H9 (cell line): ENCODE results near the gene DNAJC15. TPM values are rescaled to one million over a fixed set of nuclear protein-coding genes. Genes with fewer than 3 reads are reported as not detected.

ENCODE experiments used
- DNase-seq: peaks from one replicate; pipeline ENCODE4 v3.0.0-alpha.2; 2017
- H2AFZ ChIP-seq: one replicate; pipeline ENCODE4 v1.6.1; 2013; ENCODE audit warnings: mild to moderate bottlenecking, low read length, control low read depth, moderate library complexity
- H2AK5ac ChIP-seq: 2 replicates; pipeline ENCODE4 v1.6.1; 2013; ENCODE audit warnings: low read length, control low read depth, mixed read lengths; ENCODE audit not compliant: insufficient read length
- H2BK120ac ChIP-seq: one replicate; pipeline ENCODE4 v1.6.1; 2013; ENCODE audit warnings: low read depth, mild to moderate bottlenecking, low read length, control low read depth, inconsistent platforms; ENCODE audit not compliant: poor library complexity, severe bottlenecking
- H2BK12ac ChIP-seq: 2 replicates; pipeline ENCODE4 v1.6.1; 2013; ENCODE audit warnings: low read length, control low read depth, mixed read lengths, low read depth; ENCODE audit not compliant: insufficient read length
- H2BK15ac ChIP-seq: 2 replicates; pipeline ENCODE4 v1.6.1; 2013; ENCODE audit warnings: low read depth, low read length, control low read depth
- H2BK20ac ChIP-seq: one replicate; pipeline ENCODE4 v1.6.1; 2013; ENCODE audit warnings: low read depth, mild to moderate bottlenecking, low read length, control low read depth, inconsistent platforms; ENCODE audit not compliant: poor library complexity, severe bottlenecking
- H2BK5ac ChIP-seq: 2 replicates; pipeline ENCODE4 v1.6.1; 2013; ENCODE audit warnings: low read length, control low read depth, mixed read lengths; ENCODE audit not compliant: insufficient read length
- H3K14ac ChIP-seq: 2 replicates; pipeline ENCODE4 v1.6.1; 2013; ENCODE audit warnings: low read length, control low read depth; ENCODE audit not compliant: insufficient read depth
- H3K18ac ChIP-seq: 2 replicates; pipeline ENCODE4 v1.6.1; 2013; ENCODE audit warnings: low read depth, mild to moderate bottlenecking, mixed read lengths, low read length, control low read depth; ENCODE audit not compliant: insufficient read length
- H3K23ac ChIP-seq: 2 replicates; pipeline ENCODE4 v1.6.1; 2013; ENCODE audit warnings: low read length, control low read depth, mixed read lengths, low read depth; ENCODE audit not compliant: insufficient read length
- H3K23me2 ChIP-seq: 2 replicates; pipeline ENCODE4 v1.6.1; 2013; ENCODE audit warnings: low read depth, mild to moderate bottlenecking, mixed read lengths, low read length, control low read depth; ENCODE audit not compliant: insufficient read length, poor library complexity, severe bottlenecking
- H3K27ac ChIP-seq: 2 replicates; pipeline ENCODE4 v1.5.1; 2013; ENCODE audit warnings: low read length, control low read depth, mixed read lengths, low read depth; ENCODE audit not compliant: insufficient read length
- H3K27me3 ChIP-seq: 2 replicates; pipeline ENCODE4 v1.6.1; 2013; ENCODE audit warnings: low read length, control low read depth, inconsistent platforms; ENCODE audit not compliant: insufficient read depth
- H3K4ac ChIP-seq: 2 replicates; pipeline ENCODE4 v1.6.1; 2013; ENCODE audit warnings: low read depth, mild to moderate bottlenecking, control low read depth, inconsistent platforms, low read length, moderate library complexity
- H3K4me1 ChIP-seq: 2 replicates; pipeline ENCODE4 v1.6.1; 2013; ENCODE audit warnings: low read length, control low read depth, inconsistent platforms; ENCODE audit not compliant: insufficient read depth
- H3K4me2 ChIP-seq: 2 replicates; pipeline ENCODE4 v1.6.1; 2013; ENCODE audit warnings: low read length, control low read depth, mixed read lengths; ENCODE audit not compliant: insufficient read length, insufficient read depth
- H3K56ac ChIP-seq: 2 replicates; pipeline ENCODE4 v1.6.1; 2013; ENCODE audit warnings: low read depth, mild to moderate bottlenecking, mixed read lengths, low read length, control low read depth; ENCODE audit not compliant: insufficient read length
- H3K79me1 ChIP-seq: 2 replicates; pipeline ENCODE4 v1.6.1; 2013; ENCODE audit warnings: low read depth, mild to moderate bottlenecking, moderate library complexity, low read length, control low read depth, inconsistent platforms; ENCODE audit not compliant: insufficient read depth, poor library complexity, severe bottlenecking
- H3K79me2 ChIP-seq: 2 replicates; pipeline ENCODE4 v1.6.1; 2013; ENCODE audit warnings: low read length, control low read depth, inconsistent platforms; ENCODE audit not compliant: insufficient read depth
- H3K9ac ChIP-seq: 2 replicates; pipeline ENCODE4 v1.6.1; 2013; ENCODE audit warnings: low read length, control low read depth, mixed read lengths; ENCODE audit not compliant: insufficient read length; ENCODE audit errors: extremely low read depth
- H3K9me3 ChIP-seq: one replicate; pipeline ENCODE4 v1.6.1; 2013; ENCODE audit warnings: low read depth, low read length, inconsistent platforms; ENCODE audit not compliant: control insufficient read depth
- H3T11ph ChIP-seq: one replicate; pipeline ENCODE4 v1.6.1; 2013; ENCODE audit warnings: mild to moderate bottlenecking, low read length, control low read depth, inconsistent platforms
- H4K20me1 ChIP-seq: one replicate; pipeline ENCODE4 v1.6.1; 2013; ENCODE audit not compliant: control insufficient read depth, insufficient read length, insufficient read depth
- H4K5ac ChIP-seq: 2 replicates; pipeline ENCODE4 v1.6.1; 2013; ENCODE audit warnings: low read depth, mild to moderate bottlenecking, mixed read lengths, low read length, control low read depth; ENCODE audit not compliant: insufficient read length
- H4K8ac ChIP-seq: replicated peaks from 2 replicates; pipeline ENCODE4 v1.6.1; 2013; ENCODE audit warnings: low read length, control low read depth, mixed read lengths, low read depth; ENCODE audit not compliant: insufficient read length
- H4K91ac ChIP-seq: 2 replicates; pipeline ENCODE4 v1.6.1; 2013; ENCODE audit warnings: low read depth, mild to moderate bottlenecking, moderate library complexity, mixed read lengths, low read length, control low read depth; ENCODE audit not compliant: insufficient read length
- H3K27ac Mint-ChIP-seq, 3 experiments: 2 replicates in 2 of 3; 3 replicates in 1 of 3; pipeline ENCODE4 v1.8.0; 2020 to 2021; ENCODE audit warnings: mixed read lengths in 3 of 3, mild to moderate bottlenecking in 1 of 3, moderate library complexity in 1 of 3
- H3K27me3 Mint-ChIP-seq: 2 replicates; pipeline ENCODE4 v1.8.0; 2021; ENCODE audit warnings: low read depth, mild to moderate bottlenecking, moderate library complexity, mixed read lengths
- H3K36me3 Mint-ChIP-seq, 3 experiments: 2 replicates in 2 of 3; 3 replicates in 1 of 3; pipeline ENCODE4 v1.8.0; 2020 to 2021; ENCODE audit warnings: low read depth in 3 of 3, mixed read lengths in 3 of 3; ENCODE audit not compliant: insufficient read depth in 1 of 3
- H3K4me1 Mint-ChIP-seq, 2 experiments: 2 replicates each; pipeline ENCODE4 v1.8.0; 2020; ENCODE audit warnings: mixed read lengths in 2 of 2
- H3K4me3 Mint-ChIP-seq, 2 experiments: 2 replicates in 1 of 2; 3 replicates in 1 of 2; pipeline ENCODE4 v1.8.0; 2020 to 2021; ENCODE audit warnings: mild to moderate bottlenecking in 2 of 2, mixed read lengths in 2 of 2, moderate library complexity in 1 of 2
- H3K9me3 Mint-ChIP-seq, 2 experiments: 2 replicates in 1 of 2; 3 replicates in 1 of 2; pipeline ENCODE4 v1.8.0; 2020; ENCODE audit warnings: mild to moderate bottlenecking in 2 of 2, mixed read lengths in 2 of 2, moderate library complexity in 1 of 2
- WGBS: extraction: QIAGEN DNeasy Blood & Tissue Kit; methylation state at CpG from one replicate; pipeline ENCODE4 v1.1.7; 2013; ENCODE audit warnings: missing lambda C conversion rate, low lambda C conversion rate, mixed read lengths; ENCODE audit not compliant: insufficient read length; ENCODE audit errors: extremely low coverage; 5-methylcytosine and 5-hydroxymethylcytosine counted together
- total RNA-seq: library from RNA; stranded (reverse); gene quantifications from 2 replicates; pipeline ENCODE4 v1.2.1, GENCODE V29; 2021
- TF ChIP-seq, protein P1 (sequence below): fragments of 200-600 bp; sonication (generic); conservative IDR thresholded peaks from 3 replicates; pipeline ENCODE4 v1.8.0; 2021; ENCODE audit warnings: antibody characterized with exemption, mild to moderate bottlenecking

The DNAJC15 gene
- total RNA-seq, 1 experiment from 2014 or later, result 13.4 TPM

GRCh38 chr13:43114504-43114903 lies 91.1 kb downstream of the DNAJC15 start:
- Mint-ChIP-seq H3K36me3 (no peaks in the 10 kb centered on the region), H3K9me3 (no peaks in the 10 kb centered on the region), H3K27ac (no peak overlapping the region), H3K4me1 (no peaks in the 10 kb centered on the region), H3K4me3 (no peak overlapping the region), H3K27me3 (no peaks in the 10 kb centered on the region)
- no peak overlapping the region for H2AK5ac ChIP-seq
- no peak overlapping the region for H2AFZ ChIP-seq
- no peak overlapping the region for H3K18ac ChIP-seq
- no peak overlapping the region for H3K9ac ChIP-seq
- no peak overlapping the region for H3K27ac ChIP-seq
- TF ChIP-seq, protein P1, sequence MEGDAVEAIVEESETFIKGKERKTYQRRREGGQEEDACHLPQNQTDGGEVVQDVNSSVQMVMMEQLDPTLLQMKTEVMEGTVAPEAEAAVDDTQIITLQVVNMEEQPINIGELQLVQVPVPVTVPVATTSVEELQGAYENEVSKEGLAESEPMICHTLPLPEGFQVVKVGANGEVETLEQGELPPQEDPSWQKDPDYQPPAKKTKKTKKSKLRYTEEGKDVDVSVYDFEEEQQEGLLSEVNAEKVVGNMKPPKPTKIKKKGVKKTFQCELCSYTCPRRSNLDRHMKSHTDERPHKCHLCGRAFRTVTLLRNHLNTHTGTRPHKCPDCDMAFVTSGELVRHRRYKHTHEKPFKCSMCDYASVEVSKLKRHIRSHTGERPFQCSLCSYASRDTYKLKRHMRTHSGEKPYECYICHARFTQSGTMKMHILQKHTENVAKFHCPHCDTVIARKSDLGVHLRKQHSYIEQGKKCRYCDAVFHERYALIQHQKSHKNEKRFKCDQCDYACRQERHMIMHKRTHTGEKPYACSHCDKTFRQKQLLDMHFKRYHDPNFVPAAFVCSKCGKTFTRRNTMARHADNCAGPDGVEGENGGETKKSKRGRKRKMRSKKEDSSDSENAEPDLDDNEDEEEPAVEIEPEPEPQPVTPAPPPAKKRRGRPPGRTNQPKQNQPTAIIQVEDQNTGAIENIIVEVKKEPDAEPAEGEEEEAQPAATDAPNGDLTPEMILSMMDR, result no peak
- H2BK5ac ChIP-seq, result no peak overlapping the region
- no peaks in the 10 kb centered on the region for H4K20me1 ChIP-seq
- WGBS, result no CpG with 5 or more reads among the region's 1 CpG
- no peak overlapping the region for H3K14ac ChIP-seq
- H4K5ac ChIP-seq, result no peak overlapping the region
- H3K79me2 ChIP-seq, result no peaks in the 10 kb centered on the region
- H3K4me2 ChIP-seq, result no peak overlapping the region
- H3K4me1 ChIP-seq, result no peaks in the 10 kb centered on the region
- no peaks in the 10 kb centered on the region for H3K79me1 ChIP-seq
- no peak overlapping the region for H3K23ac ChIP-seq
- no peaks in the 10 kb centered on the region for H3K23me2 ChIP-seq
- no peak overlapping the region for H2BK20ac ChIP-seq
- no peak overlapping the region for H3T11ph ChIP-seq
- no peak for DNase-seq
- H4K91ac ChIP-seq, result no peak overlapping the region
- H3K9me3 ChIP-seq, result no peaks in the 10 kb centered on the region
- H2BK12ac ChIP-seq, result no peak overlapping the region
- H4K8ac ChIP-seq, result no peak overlapping the region
- no peak overlapping the region for H2BK120ac ChIP-seq
- no peak overlapping the region for H3K56ac ChIP-seq
- H2BK15ac ChIP-seq, result no peak overlapping the region
- no peak overlapping the region for H3K4ac ChIP-seq
- no peaks in the 10 kb centered on the region for H3K27me3 ChIP-seq
